Measurements from ENCODE around the gene E4F1.

DNA sequence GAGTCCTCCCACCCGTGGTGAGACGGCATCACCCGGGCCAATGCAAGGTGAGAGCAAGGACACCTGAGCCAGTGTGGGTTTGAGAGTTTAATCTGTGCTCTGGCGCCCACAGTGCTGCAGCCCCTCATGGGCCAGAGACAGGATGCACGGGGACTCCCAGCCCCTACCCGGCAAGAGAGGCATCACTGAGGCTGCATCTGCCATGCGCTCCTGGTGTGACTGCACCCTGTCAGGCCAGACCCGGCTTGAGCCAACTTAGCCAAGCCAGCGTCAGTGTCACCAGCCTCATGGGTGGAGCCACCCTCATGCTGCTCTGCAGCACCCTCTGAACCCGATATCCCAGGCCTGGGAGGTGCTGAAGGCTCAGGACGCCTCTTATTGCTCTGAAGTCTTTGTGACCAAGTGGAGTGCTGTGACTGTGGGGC lies 11.5 kb upstream of the E4F1 start:
- TF ChIP-seq, protein P1, sequence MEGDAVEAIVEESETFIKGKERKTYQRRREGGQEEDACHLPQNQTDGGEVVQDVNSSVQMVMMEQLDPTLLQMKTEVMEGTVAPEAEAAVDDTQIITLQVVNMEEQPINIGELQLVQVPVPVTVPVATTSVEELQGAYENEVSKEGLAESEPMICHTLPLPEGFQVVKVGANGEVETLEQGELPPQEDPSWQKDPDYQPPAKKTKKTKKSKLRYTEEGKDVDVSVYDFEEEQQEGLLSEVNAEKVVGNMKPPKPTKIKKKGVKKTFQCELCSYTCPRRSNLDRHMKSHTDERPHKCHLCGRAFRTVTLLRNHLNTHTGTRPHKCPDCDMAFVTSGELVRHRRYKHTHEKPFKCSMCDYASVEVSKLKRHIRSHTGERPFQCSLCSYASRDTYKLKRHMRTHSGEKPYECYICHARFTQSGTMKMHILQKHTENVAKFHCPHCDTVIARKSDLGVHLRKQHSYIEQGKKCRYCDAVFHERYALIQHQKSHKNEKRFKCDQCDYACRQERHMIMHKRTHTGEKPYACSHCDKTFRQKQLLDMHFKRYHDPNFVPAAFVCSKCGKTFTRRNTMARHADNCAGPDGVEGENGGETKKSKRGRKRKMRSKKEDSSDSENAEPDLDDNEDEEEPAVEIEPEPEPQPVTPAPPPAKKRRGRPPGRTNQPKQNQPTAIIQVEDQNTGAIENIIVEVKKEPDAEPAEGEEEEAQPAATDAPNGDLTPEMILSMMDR (IDR thresholded peaks at IDR 0.05; ENCODE audit: extremely low read depth in 1 of 2, insufficient read depth in 1 of 2, low read depth in 1 of 2, low read length in 2 of 2): no peak
- TF ChIP-seq, protein P2, sequence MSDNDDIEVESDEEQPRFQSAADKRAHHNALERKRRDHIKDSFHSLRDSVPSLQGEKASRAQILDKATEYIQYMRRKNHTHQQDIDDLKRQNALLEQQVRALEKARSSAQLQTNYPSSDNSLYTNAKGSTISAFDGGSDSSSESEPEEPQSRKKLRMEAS (IDR thresholded peaks at IDR 0.05; ENCODE audit: insufficient read depth, insufficient read length): no peak
- TF ChIP-seq POLR2AphosphoS5 (IDR thresholded peaks at IDR 0.05; ENCODE audit: insufficient read depth, low read depth, low read length): no peak
- no peak for TF ChIP-seq EZH2 (IDR thresholded peaks at IDR 0.05; ENCODE audit: borderline replicate concordance, low read depth, low read length, severe bottlenecking)

Measured in endothelial cell of umbilical vein (primary cell).